ENCODE measurements around the gene PRRT1B. TPM values are rescaled to one million over a fixed set of nuclear protein-coding genes. Genes with fewer than 3 reads are reported as not detected.

The PRRT1B gene
- total and polyA plus RNA-seq, 9 of the 15 experiments (the other 6 are each of a cell fraction or from before 2014, with no cell fraction given) = not detected

DNA sequence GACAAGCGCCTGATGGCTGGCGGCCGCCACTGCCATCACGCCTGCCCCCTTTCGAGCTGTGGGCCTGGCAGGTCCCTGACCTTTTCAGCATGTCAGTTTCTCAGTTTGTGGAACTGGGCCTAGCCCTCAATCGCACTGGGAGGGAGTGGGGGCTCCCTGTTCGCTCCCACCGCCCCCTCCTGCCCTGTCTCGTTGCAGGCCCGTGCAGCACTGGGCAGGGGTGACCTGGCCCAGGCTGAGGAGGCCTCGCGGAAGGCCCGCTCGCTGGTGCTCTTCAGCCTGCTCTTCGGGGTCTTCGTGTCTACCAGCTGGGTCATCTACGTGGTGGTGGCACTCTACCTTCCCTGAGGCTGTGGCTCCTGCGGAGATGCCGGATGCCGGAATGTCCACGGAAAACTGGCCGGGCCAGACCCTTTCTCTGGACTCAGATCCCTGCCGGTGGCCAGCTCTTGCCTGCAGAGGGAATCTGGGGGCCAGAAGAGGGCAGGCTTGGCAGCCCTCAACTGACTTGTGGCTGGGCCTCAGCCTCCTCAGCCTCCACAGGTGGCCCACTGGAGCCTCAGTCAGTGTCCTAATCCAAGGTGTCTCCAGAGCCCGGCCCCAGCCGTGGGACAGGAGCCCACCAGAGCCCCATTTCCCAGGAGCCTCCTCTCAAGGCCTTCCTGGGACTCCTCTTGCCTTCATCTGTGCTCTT lies 12.7 kb downstream of the PRRT1B start:
- intact Hi-C loops (cut with micrococcal nuclease) = no loop called here
- POLR2A ChIA-PET = interaction anchor here (1.1 kb wide), 1 partner anchor 39 kb away, joined by 3 read pairs; no protein-coding TSS in a partner anchor

More for the DNA sequence above, 12.7 kb downstream of the PRRT1B start:
- Histone ChIP-seq H3K9me1 (ENCODE audit: control insufficient read depth, insufficient read depth, low read length) (no peaks in the 10 kb centered on the region), H3K27me3 (ENCODE audit: control insufficient read depth in 2 of 2, insufficient read depth in 2 of 2, low read length in 2 of 2) (no peaks in the 10 kb centered on the region; a peak in 1 of 5 replicates), H3K36me3 (ENCODE audit: control insufficient read depth, insufficient read depth, low read length) (no peaks in the 10 kb centered on the region), H3K9ac (ENCODE audit: insufficient read depth in 1 of 2, low read depth in 2 of 2, low read length in 2 of 2) (no peak overlapping the region), H3K4me1 (replicated peaks in 1 of 2; ENCODE audit: control insufficient read depth in 2 of 2, insufficient read depth in 2 of 2, low read length in 2 of 2) (peaks cover 0 to 18% of the 10 kb centered on the region in 2 experiments; a peak in 2 of 5 replicates), H3K79me2 (ENCODE audit: control insufficient read depth, insufficient read depth, low read length) (no peaks in the 10 kb centered on the region), H3K9me3 (replicated peaks; ENCODE audit: control insufficient read depth, insufficient read depth, low read depth, low read length) (no peaks in the 10 kb centered on the region), H3K4me2 (ENCODE audit: insufficient read depth, low read length) (no peak overlapping the region), H3K27ac (ENCODE audit: extremely low read depth, low read depth, low read length) (no peak overlapping the region), H2AFZ (ENCODE audit: low read depth, low read length) (no peak overlapping the region), H3K4me3 (no peak overlapping the region), H4K20me1 (replicated peaks; ENCODE audit: control insufficient read depth, insufficient read depth, low read length) (no peaks in the 10 kb centered on the region)
- CTCF ChIA-PET (ENCODE audit: low intra/inter-chr PET ratio) = interaction anchor here (1.0 kb wide), 1 partner anchor 183 kb away, joined by 5 read pairs; no protein-coding TSS in a partner anchor
- WGBS (ENCODE audit: insufficient coverage, low coverage, missing lambda C conversion rate) = 39% methylated on average over 25 of the region's 25 CpGs
- in situ Hi-C loops (cut with MboI) = no loop called here
- ATAC-seq (peak; percentile 50; the same call in 2 of the 3 replicates), FAIRE-seq (no peak), DNase-seq (ENCODE audit: extremely low read depth in 1 of 4, low spot score in 3 of 4) (no peak)
- no TSS peak for BruUV-seq (replicated peaks)
- no peak for TF ChIP-seq PPARD (CRISPR knock-in tag; IDR thresholded peaks at IDR 0.05)
- TF ChIP-seq, protein P1, sequence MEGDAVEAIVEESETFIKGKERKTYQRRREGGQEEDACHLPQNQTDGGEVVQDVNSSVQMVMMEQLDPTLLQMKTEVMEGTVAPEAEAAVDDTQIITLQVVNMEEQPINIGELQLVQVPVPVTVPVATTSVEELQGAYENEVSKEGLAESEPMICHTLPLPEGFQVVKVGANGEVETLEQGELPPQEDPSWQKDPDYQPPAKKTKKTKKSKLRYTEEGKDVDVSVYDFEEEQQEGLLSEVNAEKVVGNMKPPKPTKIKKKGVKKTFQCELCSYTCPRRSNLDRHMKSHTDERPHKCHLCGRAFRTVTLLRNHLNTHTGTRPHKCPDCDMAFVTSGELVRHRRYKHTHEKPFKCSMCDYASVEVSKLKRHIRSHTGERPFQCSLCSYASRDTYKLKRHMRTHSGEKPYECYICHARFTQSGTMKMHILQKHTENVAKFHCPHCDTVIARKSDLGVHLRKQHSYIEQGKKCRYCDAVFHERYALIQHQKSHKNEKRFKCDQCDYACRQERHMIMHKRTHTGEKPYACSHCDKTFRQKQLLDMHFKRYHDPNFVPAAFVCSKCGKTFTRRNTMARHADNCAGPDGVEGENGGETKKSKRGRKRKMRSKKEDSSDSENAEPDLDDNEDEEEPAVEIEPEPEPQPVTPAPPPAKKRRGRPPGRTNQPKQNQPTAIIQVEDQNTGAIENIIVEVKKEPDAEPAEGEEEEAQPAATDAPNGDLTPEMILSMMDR (IDR thresholded peaks at IDR 0.05 in 2 of 3, conservative IDR thresholded peaks at IDR 0.05 in 1 of 3; ENCODE audit: insufficient read depth in 2 of 3, low read depth in 1 of 3, low read length in 3 of 3) = peak in 2 of 3 experiments; percentile 11 to 31; a peak in 1 of 6 replicates
